Epithelial cell of proximal tubule (primary cell): ENCODE results near the gene SERPINA1. TPM values are rescaled to one million over a fixed set of nuclear protein-coding genes. Genes with fewer than 3 reads are reported as not detected.
"Not testable (repeated sequence)": the region's sequence is repeated elsewhere in the genome, so short reads cannot be mapped to it uniquely, and the experiment has no call there.

ENCODE experiments used
- DNase-seq: peaks from one replicate; pipeline ENCODE4 v3.0.0-alpha.2; 2011; ENCODE audit warnings: low read depth
- H3K4me3 ChIP-seq: 2 replicates; pipeline ENCODE4 v1.5.1; 2011; ENCODE audit warnings: low read depth, mild to moderate bottlenecking, low read length
- total RNA-seq: library from RNA; depleted of rRNA; stranded (reverse); fragments of >200 nt; gene quantifications from 2 replicates; pipeline ENCODE4 v1.2.3, GENCODE V29; 2015
- TF ChIP-seq, protein P1 (sequence below): conservative IDR thresholded peaks from 2 replicates; pipeline ENCODE4 v1.5.1; 2012; ENCODE audit warnings: low read depth, mild to moderate bottlenecking, low read length

Gene SERPINA1
- total RNA-seq, 1 donor from 2014 or later = 15.3 TPM

DNA sequence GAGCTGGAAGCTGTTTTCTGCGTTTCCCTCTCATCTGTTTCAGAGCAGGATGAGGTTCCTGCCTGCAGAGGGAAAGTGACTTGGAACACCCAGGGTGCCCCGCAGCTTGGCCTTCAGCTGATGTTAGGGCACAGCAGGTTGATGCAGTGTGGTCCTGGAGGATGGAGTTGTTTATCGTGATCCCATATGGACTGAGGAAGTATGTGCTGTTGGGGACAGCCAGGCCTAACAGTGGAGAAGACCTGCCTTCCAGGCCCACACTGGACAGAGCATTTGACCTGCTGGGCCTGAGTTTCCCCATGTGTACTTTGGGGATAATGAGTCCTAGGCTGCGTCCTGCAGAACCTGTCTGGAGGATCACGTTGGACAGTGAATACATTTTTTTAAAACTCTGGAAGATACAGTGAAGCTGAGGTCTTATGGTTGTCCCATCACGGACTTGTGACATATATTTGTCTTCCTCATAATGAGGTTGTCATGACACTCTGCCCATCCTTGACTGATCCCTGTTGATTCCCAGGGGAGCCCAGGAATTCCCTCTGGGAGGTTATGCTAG, 12.8 kb downstream of the SERPINA1 start:
- TF ChIP-seq, protein P1, sequence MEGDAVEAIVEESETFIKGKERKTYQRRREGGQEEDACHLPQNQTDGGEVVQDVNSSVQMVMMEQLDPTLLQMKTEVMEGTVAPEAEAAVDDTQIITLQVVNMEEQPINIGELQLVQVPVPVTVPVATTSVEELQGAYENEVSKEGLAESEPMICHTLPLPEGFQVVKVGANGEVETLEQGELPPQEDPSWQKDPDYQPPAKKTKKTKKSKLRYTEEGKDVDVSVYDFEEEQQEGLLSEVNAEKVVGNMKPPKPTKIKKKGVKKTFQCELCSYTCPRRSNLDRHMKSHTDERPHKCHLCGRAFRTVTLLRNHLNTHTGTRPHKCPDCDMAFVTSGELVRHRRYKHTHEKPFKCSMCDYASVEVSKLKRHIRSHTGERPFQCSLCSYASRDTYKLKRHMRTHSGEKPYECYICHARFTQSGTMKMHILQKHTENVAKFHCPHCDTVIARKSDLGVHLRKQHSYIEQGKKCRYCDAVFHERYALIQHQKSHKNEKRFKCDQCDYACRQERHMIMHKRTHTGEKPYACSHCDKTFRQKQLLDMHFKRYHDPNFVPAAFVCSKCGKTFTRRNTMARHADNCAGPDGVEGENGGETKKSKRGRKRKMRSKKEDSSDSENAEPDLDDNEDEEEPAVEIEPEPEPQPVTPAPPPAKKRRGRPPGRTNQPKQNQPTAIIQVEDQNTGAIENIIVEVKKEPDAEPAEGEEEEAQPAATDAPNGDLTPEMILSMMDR = no peak
- no peak for DNase-seq
- no peak overlapping the region for H3K4me3 ChIP-seq

DNA sequence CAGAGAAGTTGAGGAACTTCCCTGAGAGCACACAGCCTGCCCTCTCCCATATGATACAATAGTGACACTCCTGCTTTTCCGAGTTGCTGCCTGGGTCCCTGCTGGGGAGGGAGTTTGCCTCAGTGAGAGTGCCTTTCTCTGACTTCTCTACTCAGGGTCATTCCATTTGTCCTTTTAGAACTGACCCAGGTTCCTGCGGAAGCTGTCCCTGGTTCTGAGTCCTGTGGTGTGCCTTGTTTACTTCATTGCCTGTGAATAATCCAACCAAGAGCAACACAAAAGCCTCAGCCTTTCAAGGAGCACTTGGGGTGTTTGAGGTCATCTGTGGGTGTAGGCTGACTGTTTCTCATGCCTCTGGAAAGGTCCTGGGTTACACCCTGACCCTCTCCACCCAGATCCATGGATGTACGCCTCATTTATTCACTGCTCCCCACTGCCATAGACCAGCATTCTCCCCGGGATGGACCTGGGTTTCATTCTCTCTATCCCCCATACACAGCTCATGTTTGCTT, 13.6 kb downstream of the SERPINA1 start:
- TF ChIP-seq, protein P1 = no peak
- no peak for DNase-seq
- H3K4me3 ChIP-seq = no peak overlapping the region

DNA sequence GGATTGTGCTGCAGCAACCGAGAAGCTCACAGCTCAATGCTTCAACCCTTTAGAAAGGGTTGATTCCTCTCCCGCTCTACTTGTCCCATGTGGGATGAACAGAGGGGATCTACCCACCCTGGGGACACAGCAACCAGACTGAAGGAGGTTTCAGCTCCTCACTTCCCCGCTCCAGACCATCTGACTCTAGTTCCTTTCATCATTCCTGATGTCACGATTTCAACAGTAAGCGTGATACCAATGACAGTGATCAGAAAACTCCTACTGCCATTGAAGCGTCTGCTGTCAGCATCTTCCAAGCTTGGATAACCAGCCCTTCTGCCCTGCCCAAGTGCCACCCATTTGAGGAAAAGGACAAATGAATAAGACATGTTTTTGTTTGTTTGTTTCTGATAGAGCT, 14.3 kb downstream of the SERPINA1 start:
- no peak for DNase-seq
- H3K4me3 ChIP-seq = no peak overlapping the region
- TF ChIP-seq, protein P1 = no peak

DNA sequence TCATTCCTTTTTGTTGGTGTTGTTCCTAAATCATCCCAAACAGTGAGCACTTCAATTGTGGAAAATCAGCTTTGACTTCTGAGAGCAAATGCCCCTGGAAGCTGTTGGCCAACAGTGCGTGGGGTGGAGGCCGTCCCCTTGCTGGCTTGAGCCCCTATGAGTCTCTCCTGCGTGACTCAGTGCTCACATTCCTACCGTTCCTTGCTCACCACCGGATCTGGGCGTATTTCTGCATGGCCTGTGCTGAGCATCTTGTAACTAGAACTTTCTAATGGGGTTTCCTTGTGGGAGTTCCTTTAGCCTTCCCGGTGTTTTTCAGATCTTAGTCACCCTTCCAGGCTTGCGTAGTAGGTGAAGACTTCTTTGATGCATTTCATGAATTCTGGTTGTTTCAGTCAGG, 14.7 kb downstream of the SERPINA1 start:
- TF ChIP-seq, protein P1 = no peak
- peak; percentile 93 for DNase-seq

DNA sequence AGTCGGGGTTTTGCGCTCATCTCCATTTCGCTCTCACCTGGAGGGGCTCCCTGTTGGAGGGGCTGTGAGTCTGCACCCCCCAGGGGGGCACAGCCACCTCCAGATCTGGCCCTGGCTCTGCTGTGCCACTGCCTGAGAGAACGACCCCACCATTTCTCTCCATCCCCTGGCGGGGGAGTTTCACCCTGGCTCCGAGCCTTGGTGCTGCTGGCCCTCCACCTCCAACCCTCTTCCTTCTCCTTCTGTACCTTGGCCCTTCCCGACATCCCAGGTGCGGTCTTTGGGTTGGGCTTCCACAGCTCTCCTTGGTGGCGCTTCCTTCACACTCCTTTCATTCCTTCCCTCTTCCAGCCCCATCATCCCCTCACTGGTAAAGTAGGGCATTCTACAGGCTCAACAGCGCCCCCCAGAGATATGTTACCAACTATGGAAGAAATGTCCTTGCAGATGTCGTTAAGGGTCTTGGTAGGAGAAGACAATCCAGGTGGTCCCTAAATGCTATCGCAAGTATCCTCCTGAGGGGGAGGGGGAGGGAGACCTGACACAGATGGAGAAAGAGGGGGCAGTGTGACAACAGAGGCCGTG, 16.3 kb downstream of the SERPINA1 start:
- TF ChIP-seq, protein P1 = peak; percentile 35
- no peak for DNase-seq
- no peak overlapping the region for H3K4me3 ChIP-seq

More for the DNA sequence above, 14.7 kb downstream of the SERPINA1 start:
- H3K4me3 ChIP-seq = no peak overlapping the region

DNA sequence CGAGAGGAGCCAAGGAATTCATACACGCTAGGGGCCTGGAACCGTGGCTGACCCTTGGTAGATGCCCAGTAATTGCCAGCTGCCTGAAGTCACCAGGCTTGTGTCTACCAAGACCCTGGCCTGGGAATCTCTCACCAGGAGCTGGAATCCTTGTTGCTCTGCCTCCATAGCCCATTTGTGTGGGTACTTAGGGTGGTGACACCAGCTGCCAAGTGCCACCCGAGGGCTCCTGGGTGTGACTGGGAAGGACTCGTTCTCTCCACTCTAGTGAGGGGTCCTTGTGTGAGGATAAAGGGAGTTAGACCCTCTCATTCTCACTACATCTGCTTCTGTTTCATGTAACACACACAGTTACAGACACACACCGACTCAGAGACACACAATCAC, 17.9 kb downstream of the SERPINA1 start:
- no peak overlapping the region for H3K4me3 ChIP-seq
- TF ChIP-seq, protein P1 = no peak
- no peak for DNase-seq

DNA sequence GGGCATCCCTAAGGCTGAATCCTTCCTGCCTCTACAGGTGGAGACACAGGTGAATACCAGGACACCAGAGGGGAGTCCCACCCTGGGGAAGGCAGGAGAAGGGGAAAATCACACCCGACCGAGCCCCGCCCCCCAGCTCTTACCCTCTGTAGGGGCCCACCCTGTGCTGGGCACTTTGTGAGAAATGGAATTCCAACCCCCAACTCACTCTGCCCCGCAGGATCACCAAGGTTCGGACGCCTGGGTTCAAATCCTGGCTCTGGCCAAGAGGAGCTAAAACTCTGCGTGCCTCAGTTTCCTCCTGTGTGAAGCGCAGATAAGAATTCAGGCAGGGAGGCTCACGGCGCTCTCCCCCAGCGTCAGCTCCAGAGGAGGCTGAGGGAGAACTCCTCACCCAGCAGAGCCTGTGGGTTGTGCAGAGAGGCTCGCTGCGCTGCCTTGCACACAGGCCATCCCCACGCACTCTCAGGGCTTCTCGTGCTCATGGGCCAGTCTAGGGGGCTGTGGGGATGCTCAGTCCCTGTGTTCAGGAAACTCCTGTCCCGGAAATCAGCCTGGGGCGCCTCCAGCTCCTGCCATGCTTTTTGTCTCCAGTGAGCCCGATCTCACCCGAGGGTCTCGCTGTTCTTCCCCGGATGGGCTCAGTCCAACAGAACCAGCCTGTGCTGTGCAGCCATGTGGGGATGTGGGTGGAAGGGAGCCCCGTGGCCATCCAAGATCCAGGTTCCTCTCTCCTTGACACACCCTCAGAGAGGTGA, 18.5 kb downstream of the SERPINA1 start:
- H3K4me3 ChIP-seq, DNase-seq: not testable (repeated sequence)
